AG09319 (cell line): Measurements from ENCODE around the gene BEX4.

Experiments used
- DNase-seq: peaks from one replicate; pipeline ENCODE4 v3.0.0-alpha.2; 2010; ENCODE audit warnings: low read depth; ENCODE audit errors: extremely low read depth
- TF ChIP-seq, protein P1 (sequence below): IDR thresholded peaks from 2 replicates; pipeline ENCODE4 v1.5.1; 2011; ENCODE audit warnings: low read depth, mild to moderate bottlenecking, inconsistent platforms, low read length, moderate library complexity

Gene BEX4

DNA sequence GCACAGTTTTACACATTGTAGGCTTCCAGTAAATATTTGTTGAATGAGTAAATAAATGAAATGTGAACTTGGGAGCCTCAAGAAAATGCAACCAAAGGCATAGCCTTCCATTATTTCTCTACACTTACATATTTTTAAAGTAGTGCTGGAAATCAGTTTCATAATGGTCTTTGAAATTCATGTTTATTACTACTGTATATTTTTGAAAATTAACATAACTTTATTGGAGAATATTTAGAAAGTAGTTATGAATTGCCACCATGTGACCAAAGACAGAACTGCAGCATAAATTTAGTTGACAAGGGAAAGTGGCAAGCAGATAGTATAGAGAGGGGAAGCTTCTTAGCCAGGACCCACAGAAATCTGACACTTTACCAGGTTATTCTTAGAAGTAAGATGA, 33.6 kb downstream of the BEX4 start:
- DNase-seq = no peak
- TF ChIP-seq, protein P1, sequence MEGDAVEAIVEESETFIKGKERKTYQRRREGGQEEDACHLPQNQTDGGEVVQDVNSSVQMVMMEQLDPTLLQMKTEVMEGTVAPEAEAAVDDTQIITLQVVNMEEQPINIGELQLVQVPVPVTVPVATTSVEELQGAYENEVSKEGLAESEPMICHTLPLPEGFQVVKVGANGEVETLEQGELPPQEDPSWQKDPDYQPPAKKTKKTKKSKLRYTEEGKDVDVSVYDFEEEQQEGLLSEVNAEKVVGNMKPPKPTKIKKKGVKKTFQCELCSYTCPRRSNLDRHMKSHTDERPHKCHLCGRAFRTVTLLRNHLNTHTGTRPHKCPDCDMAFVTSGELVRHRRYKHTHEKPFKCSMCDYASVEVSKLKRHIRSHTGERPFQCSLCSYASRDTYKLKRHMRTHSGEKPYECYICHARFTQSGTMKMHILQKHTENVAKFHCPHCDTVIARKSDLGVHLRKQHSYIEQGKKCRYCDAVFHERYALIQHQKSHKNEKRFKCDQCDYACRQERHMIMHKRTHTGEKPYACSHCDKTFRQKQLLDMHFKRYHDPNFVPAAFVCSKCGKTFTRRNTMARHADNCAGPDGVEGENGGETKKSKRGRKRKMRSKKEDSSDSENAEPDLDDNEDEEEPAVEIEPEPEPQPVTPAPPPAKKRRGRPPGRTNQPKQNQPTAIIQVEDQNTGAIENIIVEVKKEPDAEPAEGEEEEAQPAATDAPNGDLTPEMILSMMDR = peak; percentile 38

DNA sequence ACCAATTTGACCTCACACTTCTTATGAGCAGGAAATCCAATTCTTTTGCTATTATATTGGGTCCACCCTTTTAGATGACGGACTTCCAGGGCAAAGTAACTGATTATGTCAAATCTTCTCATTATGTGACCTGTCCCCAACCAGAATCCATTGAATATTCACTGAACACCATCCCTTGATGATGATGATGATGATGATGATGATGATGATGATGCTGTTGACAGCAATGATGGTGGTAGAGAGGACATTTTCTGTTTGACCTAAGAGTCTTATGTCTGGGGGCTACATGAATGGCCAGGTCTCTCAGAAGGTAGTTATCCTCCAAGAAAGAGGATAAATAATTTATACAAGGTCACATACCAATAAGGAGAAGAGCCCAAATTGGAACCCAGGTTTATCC, 34.9 kb downstream of the BEX4 start:
- TF ChIP-seq, protein P1 = no peak
- no peak for DNase-seq

DNA sequence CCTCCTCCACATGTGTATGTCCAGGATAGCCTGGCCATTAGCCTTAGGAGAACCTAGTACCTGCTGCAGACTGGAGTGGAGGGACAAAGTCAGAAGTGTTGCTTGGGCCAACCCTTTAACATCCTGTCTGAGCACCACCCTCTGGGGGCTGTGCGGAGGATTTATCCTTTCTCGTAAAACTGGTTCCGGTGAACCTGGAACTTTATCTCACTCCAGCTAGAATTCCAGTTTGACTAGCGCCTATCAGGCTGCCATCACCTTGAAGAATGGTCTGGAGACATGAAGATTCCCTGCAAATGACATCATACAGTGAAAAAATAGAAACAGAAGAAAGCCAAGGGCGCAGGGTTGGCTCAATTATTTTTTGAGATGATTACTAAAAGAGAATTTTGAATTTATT, 36.1 kb downstream of the BEX4 start:
- DNase-seq = no peak
- TF ChIP-seq, protein P1 = no peak

DNA sequence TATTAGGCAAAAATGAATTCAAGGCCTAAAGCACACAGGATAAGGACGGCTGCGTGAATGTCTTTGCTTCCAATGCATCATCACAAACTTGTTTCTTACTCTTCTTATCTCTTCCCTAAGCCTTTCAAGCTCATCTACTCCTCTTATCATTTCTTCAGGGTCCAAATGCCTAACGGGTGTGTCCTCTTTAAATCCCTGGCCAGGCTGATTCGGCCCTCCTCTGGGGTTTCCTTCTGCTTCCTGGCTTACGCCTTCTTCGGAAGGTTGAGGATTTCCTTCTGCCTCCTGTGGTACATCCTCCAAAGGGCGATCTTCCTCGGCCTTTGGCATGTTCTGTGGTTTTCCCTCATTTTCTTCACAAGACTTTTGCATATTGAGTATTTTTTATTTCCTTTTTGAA, 38.7 kb downstream of the BEX4 start:
- DNase-seq = no peak
- TF ChIP-seq, protein P1 = no peak

DNA sequence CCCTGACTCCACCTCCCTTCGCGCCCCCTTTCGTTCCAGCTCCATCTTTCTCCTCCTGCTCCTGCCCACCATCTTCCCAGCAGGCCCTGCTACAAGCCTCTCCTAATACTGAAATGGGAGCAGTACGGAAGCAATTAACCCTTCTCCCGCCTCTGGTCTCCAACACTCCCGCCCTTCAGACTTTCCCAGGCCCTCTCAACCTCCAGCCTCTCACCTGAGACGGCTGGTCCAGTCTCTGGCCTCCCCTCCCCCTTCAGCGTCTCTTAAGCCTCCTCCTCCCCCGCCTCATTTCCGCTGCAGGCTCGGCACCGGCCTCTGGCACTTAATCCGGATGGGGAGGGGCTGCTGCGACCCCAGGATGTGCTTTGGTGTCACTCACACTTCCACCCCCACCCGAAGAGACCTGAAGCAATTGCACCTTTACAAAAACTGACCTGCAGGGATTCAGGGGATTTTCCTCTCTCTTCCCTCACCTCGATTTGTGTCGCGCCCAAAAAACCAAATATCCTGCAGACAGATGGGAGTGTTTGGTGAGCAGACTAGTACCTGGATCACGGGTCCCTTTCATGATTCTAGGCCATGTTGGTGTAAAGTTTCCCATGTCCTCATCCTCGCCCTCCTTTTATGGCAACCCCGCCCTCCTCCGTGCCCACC, 39.4 kb downstream of the BEX4 start:
- DNase-seq = no peak
- TF ChIP-seq, protein P1 = no peak

DNA sequence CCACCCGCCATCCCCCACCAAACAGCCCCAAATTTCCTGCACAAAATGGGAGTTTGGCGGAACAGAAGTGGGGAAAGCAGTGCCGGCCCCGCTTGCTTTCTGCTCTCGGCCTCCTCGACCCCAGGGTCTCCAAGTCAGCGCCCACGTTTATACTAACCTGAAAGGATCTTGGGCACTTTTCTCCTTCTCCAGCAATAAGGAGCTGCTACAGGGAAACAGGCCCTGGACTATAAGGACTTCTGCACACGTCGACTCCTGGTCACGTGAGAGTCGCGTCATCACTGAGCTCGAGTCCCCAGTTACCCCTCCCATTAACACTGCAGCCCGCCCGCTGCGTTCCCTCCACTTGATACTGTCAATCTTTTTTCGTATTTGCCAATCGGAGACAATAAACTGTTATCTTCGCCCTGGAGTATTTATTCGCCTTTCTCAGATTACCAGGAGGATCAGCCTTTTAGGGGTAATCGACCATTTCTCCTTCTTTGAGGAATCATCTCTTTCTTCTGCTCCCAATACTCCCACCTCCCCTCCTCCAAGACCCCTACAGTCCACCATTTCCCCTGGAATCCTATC, 40.1 kb downstream of the BEX4 start, which contains the start of gene TCEAL8:
TSS of gene TCEAL8 (minus strand) at position 235 of the 573 bp plus-strand sequence. CDS start 1,176 bp downstream, outside the sequence.
- TF ChIP-seq, protein P1 = no peak

DNA sequence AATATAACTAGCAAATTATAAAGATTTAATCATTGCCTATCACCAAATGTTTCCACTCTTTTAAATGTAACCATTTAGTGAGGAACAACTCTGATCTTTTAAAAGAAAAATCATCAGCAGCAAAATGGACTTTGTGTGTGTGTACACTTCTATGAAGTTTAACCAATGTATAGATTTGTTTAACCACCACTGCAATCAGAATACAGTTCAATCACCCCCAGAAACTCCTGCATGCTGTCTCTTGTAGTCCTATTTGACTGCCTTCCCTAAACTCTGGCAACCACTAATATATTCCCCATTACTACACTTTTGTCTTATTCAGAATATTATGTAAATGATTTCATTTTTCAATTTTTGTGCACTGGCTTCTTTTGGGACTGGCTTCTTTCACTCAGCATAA, 41.7 kb downstream of the BEX4 start:
- TF ChIP-seq, protein P1 = no peak
- no peak for DNase-seq

More for the DNA sequence above, 40.1 kb downstream of the BEX4 start, which contains the start of gene TCEAL8:
- DNase-seq = peak; percentile 32
